Kidney (tissue), 14 donors: ENCODE measurements around the gene C4orf50. TPM values are rescaled to one million over a fixed set of nuclear protein-coding genes. Genes with fewer than 3 reads are reported as not detected.

ENCODE experiments used
- DNase-seq, 5 donors: peaks; one replicate each; pipeline ENCODE4 v3.0.0-alpha.2; 2013 to 2020
- FAIRE-seq: peaks from 2 replicates; lab custom pipeline; 2012; peaks lifted over from hg19 to GRCh38; lab: Jason Lieb, UNC
- H3K27ac ChIP-seq, 2 donors: one replicate each; pipeline ENCODE4 v1.7.0; 2013; ENCODE audit warnings: low read depth in 2 of 2, low read length in 2 of 2, inconsistent platforms in 1 of 2
- H3K27me3 ChIP-seq: one replicate; pipeline ENCODE4 v1.7.1; 2013; ENCODE audit warnings: low read length, inconsistent platforms; ENCODE audit not compliant: control insufficient read depth, insufficient read depth
- H3K36me3 ChIP-seq, 3 donors: one replicate each; pipeline versions ENCODE4 v1.7.0 to v1.7.1; 2013; ENCODE audit warnings: low read length in 3 of 3, control low read depth in 1 of 3, inconsistent platforms in 1 of 3; ENCODE audit not compliant: insufficient read depth in 3 of 3, control insufficient read depth in 2 of 3
- H3K4me1 ChIP-seq, 3 donors: one replicate each; pipeline versions ENCODE4 v1.7.0 to v1.7.1; 2013; ENCODE audit warnings: low read length in 3 of 3, inconsistent platforms in 1 of 3, low read depth in 1 of 3; ENCODE audit not compliant: control insufficient read depth in 2 of 3, insufficient read depth in 2 of 3
- H3K4me3 ChIP-seq, 3 donors: one replicate each; pipeline versions ENCODE4 v1.7.0 to v1.8.1; 2013; ENCODE audit warnings: low read length in 3 of 3, control low read depth in 1 of 3, inconsistent platforms in 1 of 3
- H3K9ac ChIP-seq, 3 donors: one replicate each; pipeline versions ENCODE4 v1.7.0 to v1.7.1; 2013; ENCODE audit warnings: low read length in 3 of 3, control low read depth in 1 of 3, inconsistent platforms in 1 of 3
- H3K9me3 ChIP-seq, 3 donors: one replicate each; pipeline versions ENCODE4 v1.7.0 to v1.7.1; 2013; ENCODE audit warnings: low read length in 3 of 3, control low read depth in 1 of 3, inconsistent platforms in 1 of 3; ENCODE audit not compliant: control insufficient read depth in 2 of 3, insufficient read depth in 1 of 3
- intact Hi-C: fragments of 100-400 bp; cut with DNase I; formaldehyde crosslinking; loops from one replicate; pipeline ENCODE4 v1.11.1; 2022
- polyA plus RNA-seq: library from polyadenylated mRNA; stranded (reverse); fragments of 350-450 nt; fragmentation: Illumina TruSeq; extraction: RNeasy Lipid Tissue Mini Kit (QIAGEN cat#74804); gene quantifications from one replicate; pipeline ENCODE4 v1.2.3, GENCODE V29; 2014; ENCODE audit warnings: low read depth, low replicate concordance; ENCODE audit not compliant: insufficient read depth
- total RNA-seq: library from RNA; stranded (reverse); fragmentation: NEBNext Ultra II Directional; extraction: Animal tissue kit (Norgen Biotek cat#: 25700); gene quantifications from one replicate; pipeline ENCODE4 v1.2.1, GENCODE V29; 2021
- TF ChIP-seq, protein P1 (sequence below): IDR thresholded peaks from 3 replicates; pipeline ENCODE4 v1.5.1; 2012; ENCODE audit warnings: mild to moderate bottlenecking, moderate library complexity, borderline replicate concordance; ENCODE audit not compliant: insufficient read depth; ENCODE audit errors: extremely low read depth
- donor health status: control.
- donor health status: control.
- donor health status: control.
- donor health status: control.
- donor health status: control.
- donor health status: DM: yes; HTN: yes; CAD: no.
- donor health status: Normal renal cell carcinoma (clear cell type).

The C4orf50 gene
- total and polyA plus RNA-seq, 2 donors from 2014 or later, result 0.16 TPM; not detected in 1

GRCh38 chr4:5940470-5941203 is 77.6 kb downstream of the C4orf50 start:
- DNase-seq (peak in 4 of 5 donors; percentile 69 to 79 (median 72)), FAIRE-seq (no peak)
- Histone ChIP-seq H3K9ac (no peak overlapping the region), H3K9me3 (peaks cover 0 to 4% (median 0%) of the 10 kb centered on the region in 3 donors), H3K4me1 (no peaks in the 10 kb centered on the region), H3K36me3 (no peaks in the 10 kb centered on the region), H3K27me3 (no peaks in the 10 kb centered on the region), H3K4me3 (no peak overlapping the region), H3K27ac (no peak overlapping the region)
- TF ChIP-seq, protein P1, sequence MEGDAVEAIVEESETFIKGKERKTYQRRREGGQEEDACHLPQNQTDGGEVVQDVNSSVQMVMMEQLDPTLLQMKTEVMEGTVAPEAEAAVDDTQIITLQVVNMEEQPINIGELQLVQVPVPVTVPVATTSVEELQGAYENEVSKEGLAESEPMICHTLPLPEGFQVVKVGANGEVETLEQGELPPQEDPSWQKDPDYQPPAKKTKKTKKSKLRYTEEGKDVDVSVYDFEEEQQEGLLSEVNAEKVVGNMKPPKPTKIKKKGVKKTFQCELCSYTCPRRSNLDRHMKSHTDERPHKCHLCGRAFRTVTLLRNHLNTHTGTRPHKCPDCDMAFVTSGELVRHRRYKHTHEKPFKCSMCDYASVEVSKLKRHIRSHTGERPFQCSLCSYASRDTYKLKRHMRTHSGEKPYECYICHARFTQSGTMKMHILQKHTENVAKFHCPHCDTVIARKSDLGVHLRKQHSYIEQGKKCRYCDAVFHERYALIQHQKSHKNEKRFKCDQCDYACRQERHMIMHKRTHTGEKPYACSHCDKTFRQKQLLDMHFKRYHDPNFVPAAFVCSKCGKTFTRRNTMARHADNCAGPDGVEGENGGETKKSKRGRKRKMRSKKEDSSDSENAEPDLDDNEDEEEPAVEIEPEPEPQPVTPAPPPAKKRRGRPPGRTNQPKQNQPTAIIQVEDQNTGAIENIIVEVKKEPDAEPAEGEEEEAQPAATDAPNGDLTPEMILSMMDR, result no peak
- intact Hi-C loops, result no loop called here

DNA sequence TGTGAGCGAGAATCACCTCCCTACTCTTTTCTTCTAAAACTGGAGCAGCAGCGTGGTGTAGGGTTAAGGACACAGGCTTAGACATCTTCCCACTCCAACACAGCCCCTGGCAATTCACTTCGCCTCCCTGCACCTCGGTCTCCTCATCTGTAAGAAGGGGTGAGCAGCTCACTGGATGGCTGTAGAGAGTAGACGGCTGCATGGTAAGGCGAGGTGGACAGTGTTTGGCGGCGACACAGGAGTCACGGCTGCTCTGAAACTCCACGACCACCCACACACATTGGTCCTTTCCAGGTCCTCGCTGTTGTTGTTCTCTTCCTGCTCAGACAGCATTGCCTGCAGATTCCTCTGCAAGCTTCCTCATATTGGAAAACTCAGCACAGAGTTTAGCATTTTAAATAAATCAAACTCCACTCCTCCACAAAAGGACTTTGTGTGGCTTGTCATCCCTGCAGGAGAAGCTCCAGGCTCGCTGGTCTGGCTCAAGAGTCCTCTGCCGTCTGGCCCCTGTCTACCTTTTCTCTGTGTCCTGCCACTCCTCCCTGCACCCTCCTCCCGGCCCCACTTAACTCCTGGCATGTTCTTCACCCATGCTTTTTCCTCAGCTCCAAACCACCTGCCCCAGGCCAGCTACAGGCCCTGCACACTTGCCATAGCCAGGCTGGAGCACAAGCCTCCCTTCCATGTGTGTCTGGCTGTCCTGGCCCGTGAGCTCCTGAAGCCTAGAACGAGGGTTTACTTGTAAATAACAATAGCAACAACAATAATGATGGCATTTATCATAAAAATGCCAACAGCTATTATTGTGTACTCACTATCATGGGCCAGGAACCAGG is 84.0 kb downstream of the C4orf50 start:
- intact Hi-C loops, result no loop called here
- no peak for FAIRE-seq
- TF ChIP-seq, protein P1, result no peak

DNA sequence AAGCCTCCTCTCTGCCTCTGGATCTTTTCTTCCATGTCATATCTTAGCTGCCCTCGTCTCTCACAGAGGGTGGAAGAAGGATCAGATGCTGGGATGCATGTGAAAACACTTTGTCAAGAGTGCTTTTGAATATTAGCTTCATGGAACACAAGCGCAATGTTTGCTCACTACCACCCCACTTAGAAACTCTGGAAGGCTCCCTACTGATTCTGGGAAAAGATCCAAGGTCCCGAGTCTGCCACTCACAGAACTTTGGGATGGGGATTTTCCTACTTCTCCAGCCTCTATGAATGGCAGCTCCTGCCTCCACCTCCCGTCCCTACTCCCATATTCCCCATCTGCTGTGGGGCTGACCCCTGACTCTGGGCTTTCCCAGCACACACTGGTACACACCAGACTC is 85.1 kb downstream of the C4orf50 start:
- FAIRE-seq, result no peak
- Histone ChIP-seq H3K27me3 (no peaks in the 10 kb centered on the region), H3K27ac (no peak overlapping the region)

More for the DNA sequence above, 84.0 kb downstream of the C4orf50 start:
- Histone ChIP-seq H3K9ac (no peak overlapping the region), H3K9me3 (no peaks in the 10 kb centered on the region), H3K36me3 (no peaks in the 10 kb centered on the region), H3K27me3 (no peaks in the 10 kb centered on the region), H3K27ac (no peak overlapping the region), H3K4me3 (no peak overlapping the region), H3K4me1 (no peaks in the 10 kb centered on the region)
- no peak for DNase-seq

More for the DNA sequence above, 85.1 kb downstream of the C4orf50 start:
- Histone ChIP-seq H3K4me1 (no peaks in the 10 kb centered on the region), H3K9me3 (no peaks in the 10 kb centered on the region), H3K36me3 (no peaks in the 10 kb centered on the region), H3K9ac (no peak overlapping the region), H3K4me3 (no peak overlapping the region)
- no peak for DNase-seq
- TF ChIP-seq, protein P1, result no peak
- intact Hi-C loops, result no loop called here
